Measurements from ENCODE around the gene SLC9A8.

- TF ChIP-seq CTCF (conservative IDR thresholded peaks at IDR 0.05; ENCODE audit: low read length): no peak
- TF ChIP-seq EZH2phosphoT487 (IDR thresholded peaks at IDR 0.05; ENCODE audit: borderline replicate concordance, low read depth, low read length): no peak
These were observed 20.0 kb upstream of the SLC9A8 start for GRCh38 chr20:49792611-49793010.

Measured in OCI-LY7 (cell line).